ENCODE results near the gene ZNF132. TPM values are rescaled to one million over a fixed set of nuclear protein-coding genes. Genes with fewer than 3 reads are reported as not detected.

The ZNF132 gene
- total and polyA plus RNA-seq, 9 of the 15 experiments (the other 6 are each of a cell fraction or from before 2014, with no cell fraction given) = 0.03 to 0.42 (median 0.10) TPM; not detected in 5

DNA sequence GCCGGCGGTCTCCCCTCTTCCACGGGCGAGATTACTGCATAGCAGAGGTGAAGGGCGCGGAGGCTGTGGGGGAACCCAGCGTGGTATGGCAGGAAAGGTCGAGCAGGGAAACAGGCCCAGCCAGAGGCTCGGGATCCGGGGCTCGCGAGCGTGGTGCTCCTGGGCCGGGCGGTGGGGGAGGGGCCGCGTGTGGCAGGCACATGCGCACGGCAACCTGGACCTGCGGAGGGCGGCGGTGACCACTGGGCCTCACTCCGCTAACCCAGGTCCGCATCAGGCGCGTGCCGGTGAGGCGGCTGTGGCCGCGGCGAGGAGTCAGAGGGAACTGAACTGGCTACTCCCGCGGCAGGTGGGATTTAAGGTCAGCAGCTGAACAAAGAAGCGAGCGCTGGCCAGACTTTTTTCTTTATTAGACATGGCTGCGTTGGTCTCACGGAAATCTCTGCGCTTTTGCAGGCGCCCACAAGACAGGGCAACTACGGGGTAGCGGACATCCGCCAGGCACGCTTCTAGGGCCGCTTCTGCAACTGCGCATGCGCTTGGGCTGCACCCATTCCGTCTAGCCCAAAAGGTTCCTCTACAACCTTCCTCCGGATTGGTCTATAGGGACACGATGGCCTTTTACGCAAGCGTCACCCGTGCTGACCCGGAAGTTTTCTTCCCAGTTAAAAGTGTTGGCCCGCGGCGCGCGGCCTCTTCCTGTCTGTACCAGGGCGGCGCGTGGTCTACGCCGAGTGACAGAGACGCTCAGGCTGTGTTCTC, 53.2 kb downstream of the ZNF132 start, which contains the start of gene RPS5 (continued):
- TF ChIP-seq, protein P1, sequence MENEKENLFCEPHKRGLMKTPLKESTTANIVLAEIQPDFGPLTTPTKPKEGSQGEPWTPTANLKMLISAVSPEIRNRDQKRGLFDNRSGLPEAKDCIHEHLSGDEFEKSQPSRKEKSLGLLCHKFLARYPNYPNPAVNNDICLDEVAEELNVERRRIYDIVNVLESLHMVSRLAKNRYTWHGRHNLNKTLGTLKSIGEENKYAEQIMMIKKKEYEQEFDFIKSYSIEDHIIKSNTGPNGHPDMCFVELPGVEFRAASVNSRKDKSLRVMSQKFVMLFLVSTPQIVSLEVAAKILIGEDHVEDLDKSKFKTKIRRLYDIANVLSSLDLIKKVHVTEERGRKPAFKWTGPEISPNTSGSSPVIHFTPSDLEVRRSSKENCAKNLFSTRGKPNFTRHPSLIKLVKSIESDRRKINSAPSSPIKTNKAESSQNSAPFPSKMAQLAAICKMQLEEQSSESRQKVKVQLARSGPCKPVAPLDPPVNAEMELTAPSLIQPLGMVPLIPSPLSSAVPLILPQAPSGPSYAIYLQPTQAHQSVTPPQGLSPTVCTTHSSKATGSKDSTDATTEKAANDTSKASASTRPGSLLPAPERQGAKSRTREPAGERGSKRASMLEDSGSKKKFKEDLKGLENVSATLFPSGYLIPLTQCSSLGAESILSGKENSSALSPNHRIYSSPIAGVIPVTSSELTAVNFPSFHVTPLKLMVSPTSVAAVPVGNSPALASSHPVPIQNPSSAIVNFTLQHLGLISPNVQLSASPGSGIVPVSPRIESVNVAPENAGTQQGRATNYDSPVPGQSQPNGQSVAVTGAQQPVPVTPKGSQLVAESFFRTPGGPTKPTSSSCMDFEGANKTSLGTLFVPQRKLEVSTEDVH (IDR thresholded peaks at IDR 0.05; ENCODE audit: low read depth, partially characterized antibody) = peak; percentile 88
- peak; percentile 61 for TF ChIP-seq CHD1 (IDR thresholded peaks at IDR 0.05; ENCODE audit: low read length)
- TF ChIP-seq NBN (IDR thresholded peaks at IDR 0.05; ENCODE audit: low read depth) = peak; percentile 48
- TF ChIP-seq HSF4 (CRISPR knock-in tag; IDR thresholded peaks at IDR 0.05; ENCODE audit: borderline replicate concordance) = no peak
- TF ChIP-seq SIN3A (IDR thresholded peaks at IDR 0.05; ENCODE audit: borderline replicate concordance in 2 of 2, control insufficient read depth in 1 of 2, low read depth in 2 of 2, low read length in 2 of 2) = peak; percentile 84 to 99; a peak in 3 of 4 replicates
- no peak for TF ChIP-seq HDGF (IDR thresholded peaks at IDR 0.05)
- TF ChIP-seq ZNF217 (CRISPR knock-in tag; IDR thresholded peaks at IDR 0.05) = no peak
- TF ChIP-seq NR2C1 (IDR thresholded peaks at IDR 0.05) = peak; percentile 99
- peak; percentile 100 for TF ChIP-seq NR2C1 (tag; IDR thresholded peaks at IDR 0.05)
- TF ChIP-seq ZNF41 (CRISPR knock-in tag; conservative IDR thresholded peaks at IDR 0.05) = no peak; the same call in 1 of the 2 replicates
- peak; percentile 96 to 97 for TF ChIP-seq NRF1 (conservative IDR thresholded peaks at IDR 0.05 in 1 of 2, IDR thresholded peaks at IDR 0.05 in 1 of 2)
- TF ChIP-seq ZNF121 (CRISPR knock-in tag; conservative IDR thresholded peaks at IDR 0.05) = no peak
- peak; percentile 97 for TF ChIP-seq TAF9B (IDR thresholded peaks at IDR 0.05; ENCODE audit: partially characterized antibody)
- no peak for TF ChIP-seq EGR1 (conservative IDR thresholded peaks at IDR 0.05)
- TF ChIP-seq SMARCC2 (IDR thresholded peaks at IDR 0.05; ENCODE audit: low read depth) = no peak; the same call in 1 of the 2 replicates
- no peak for TF ChIP-seq ZNF3 (CRISPR knock-in tag; IDR thresholded peaks at IDR 0.05)
- TF ChIP-seq, protein P2, sequence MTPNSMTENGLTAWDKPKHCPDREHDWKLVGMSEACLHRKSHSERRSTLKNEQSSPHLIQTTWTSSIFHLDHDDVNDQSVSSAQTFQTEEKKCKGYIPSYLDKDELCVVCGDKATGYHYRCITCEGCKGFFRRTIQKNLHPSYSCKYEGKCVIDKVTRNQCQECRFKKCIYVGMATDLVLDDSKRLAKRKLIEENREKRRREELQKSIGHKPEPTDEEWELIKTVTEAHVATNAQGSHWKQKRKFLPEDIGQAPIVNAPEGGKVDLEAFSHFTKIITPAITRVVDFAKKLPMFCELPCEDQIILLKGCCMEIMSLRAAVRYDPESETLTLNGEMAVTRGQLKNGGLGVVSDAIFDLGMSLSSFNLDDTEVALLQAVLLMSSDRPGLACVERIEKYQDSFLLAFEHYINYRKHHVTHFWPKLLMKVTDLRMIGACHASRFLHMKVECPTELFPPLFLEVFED (CRISPR knock-in tag; conservative IDR thresholded peaks at IDR 0.05) = no peak
- TF ChIP-seq KDM1A (IDR thresholded peaks at IDR 0.05) = no peak
- TF ChIP-seq ZNF384 (IDR thresholded peaks at IDR 0.05; ENCODE audit: low read depth, low read length) = peak; percentile 25; the same call in 1 of the 2 replicates
- no peak for TF ChIP-seq BRF1 (IDR thresholded peaks at IDR 0.05; ENCODE audit: borderline replicate concordance, extremely low read depth, insufficient read length)
- no peak for TF ChIP-seq MAFG (tag; conservative IDR thresholded peaks at IDR 0.05)
- no peak for TF ChIP-seq CHD4 (IDR thresholded peaks at IDR 0.05; ENCODE audit: insufficient read depth, insufficient replicate concordance, low read depth, low read length, poor library complexity, severe bottlenecking)
- no peak for TF ChIP-seq ZNF232 (CRISPR knock-in tag; IDR thresholded peaks at IDR 0.05)
- no peak for TF ChIP-seq NCOA6 (IDR thresholded peaks at IDR 0.05)
- peak; percentile 54 for TF ChIP-seq ASH1L (IDR thresholded peaks at IDR 0.05; ENCODE audit: borderline replicate concordance, low read depth, partially characterized antibody)

Data from K562 (cell line).